HL-60 (cell line): ENCODE data around the gene DDC.

ENCODE experiments used
- GABPA ChIP-seq: IDR thresholded peaks from 2 replicates; pipeline ENCODE4 v1.6.1; 2012; ENCODE audit warnings: low read depth
- POLR2AphosphoS5 ChIP-seq: IDR thresholded peaks from 2 replicates; pipeline ENCODE4 v1.6.1; 2012; ENCODE audit warnings: low read depth
- SPI1 ChIP-seq: IDR thresholded peaks from 2 replicates; pipeline ENCODE4 v1.6.1; 2012; ENCODE audit warnings: low read depth, mild to moderate bottlenecking, borderline replicate concordance
- TF ChIP-seq, protein P1 (sequence below): IDR thresholded peaks from 2 replicates; pipeline ENCODE4 v1.6.1; 2012; ENCODE audit warnings: low read depth; ENCODE audit not compliant: insufficient replicate concordance
- TF ChIP-seq, protein P2 (sequence below): IDR thresholded peaks from one replicate; pipeline ENCODE4 v1.5.1; 2011; ENCODE audit warnings: low read length, control low read depth, inconsistent platforms; ENCODE audit not compliant: insufficient read depth

DNA sequence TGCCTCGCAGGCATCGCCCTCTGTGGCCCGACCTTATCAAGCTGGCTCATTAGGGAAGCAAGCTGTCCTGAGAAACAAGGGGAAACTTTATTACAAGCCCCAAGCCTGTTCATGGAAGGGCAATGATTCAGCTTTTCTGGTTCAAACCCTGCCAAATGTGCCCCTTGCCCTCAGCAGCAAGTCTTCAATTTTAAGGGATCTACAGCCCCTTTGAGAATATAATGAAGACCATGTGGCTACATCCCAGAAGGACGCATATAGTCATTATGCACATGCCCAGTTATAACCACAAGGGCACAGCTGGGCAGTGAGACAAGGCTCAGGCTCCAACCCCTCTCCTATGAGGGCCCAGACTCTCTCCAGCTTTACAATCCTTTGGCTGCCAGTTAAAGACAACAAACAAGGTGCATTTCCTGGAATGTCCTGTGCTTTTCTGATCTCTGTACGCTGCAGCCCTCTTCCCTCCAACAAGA, 56.7 kb downstream of the DDC start:
- TF ChIP-seq, protein P1, sequence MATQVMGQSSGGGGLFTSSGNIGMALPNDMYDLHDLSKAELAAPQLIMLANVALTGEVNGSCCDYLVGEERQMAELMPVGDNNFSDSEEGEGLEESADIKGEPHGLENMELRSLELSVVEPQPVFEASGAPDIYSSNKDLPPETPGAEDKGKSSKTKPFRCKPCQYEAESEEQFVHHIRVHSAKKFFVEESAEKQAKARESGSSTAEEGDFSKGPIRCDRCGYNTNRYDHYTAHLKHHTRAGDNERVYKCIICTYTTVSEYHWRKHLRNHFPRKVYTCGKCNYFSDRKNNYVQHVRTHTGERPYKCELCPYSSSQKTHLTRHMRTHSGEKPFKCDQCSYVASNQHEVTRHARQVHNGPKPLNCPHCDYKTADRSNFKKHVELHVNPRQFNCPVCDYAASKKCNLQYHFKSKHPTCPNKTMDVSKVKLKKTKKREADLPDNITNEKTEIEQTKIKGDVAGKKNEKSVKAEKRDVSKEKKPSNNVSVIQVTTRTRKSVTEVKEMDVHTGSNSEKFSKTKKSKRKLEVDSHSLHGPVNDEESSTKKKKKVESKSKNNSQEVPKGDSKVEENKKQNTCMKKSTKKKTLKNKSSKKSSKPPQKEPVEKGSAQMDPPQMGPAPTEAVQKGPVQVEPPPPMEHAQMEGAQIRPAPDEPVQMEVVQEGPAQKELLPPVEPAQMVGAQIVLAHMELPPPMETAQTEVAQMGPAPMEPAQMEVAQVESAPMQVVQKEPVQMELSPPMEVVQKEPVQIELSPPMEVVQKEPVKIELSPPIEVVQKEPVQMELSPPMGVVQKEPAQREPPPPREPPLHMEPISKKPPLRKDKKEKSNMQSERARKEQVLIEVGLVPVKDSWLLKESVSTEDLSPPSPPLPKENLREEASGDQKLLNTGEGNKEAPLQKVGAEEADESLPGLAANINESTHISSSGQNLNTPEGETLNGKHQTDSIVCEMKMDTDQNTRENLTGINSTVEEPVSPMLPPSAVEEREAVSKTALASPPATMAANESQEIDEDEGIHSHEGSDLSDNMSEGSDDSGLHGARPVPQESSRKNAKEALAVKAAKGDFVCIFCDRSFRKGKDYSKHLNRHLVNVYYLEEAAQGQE: no peak
- TF ChIP-seq, protein P2, sequence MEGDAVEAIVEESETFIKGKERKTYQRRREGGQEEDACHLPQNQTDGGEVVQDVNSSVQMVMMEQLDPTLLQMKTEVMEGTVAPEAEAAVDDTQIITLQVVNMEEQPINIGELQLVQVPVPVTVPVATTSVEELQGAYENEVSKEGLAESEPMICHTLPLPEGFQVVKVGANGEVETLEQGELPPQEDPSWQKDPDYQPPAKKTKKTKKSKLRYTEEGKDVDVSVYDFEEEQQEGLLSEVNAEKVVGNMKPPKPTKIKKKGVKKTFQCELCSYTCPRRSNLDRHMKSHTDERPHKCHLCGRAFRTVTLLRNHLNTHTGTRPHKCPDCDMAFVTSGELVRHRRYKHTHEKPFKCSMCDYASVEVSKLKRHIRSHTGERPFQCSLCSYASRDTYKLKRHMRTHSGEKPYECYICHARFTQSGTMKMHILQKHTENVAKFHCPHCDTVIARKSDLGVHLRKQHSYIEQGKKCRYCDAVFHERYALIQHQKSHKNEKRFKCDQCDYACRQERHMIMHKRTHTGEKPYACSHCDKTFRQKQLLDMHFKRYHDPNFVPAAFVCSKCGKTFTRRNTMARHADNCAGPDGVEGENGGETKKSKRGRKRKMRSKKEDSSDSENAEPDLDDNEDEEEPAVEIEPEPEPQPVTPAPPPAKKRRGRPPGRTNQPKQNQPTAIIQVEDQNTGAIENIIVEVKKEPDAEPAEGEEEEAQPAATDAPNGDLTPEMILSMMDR: no peak
- TF ChIP-seq GABPA: no peak
- TF ChIP-seq POLR2AphosphoS5: no peak
- TF ChIP-seq SPI1: no peak
